K562 (cell line): ENCODE data around the gene POLG. TPM values are rescaled to one million over a fixed set of nuclear protein-coding genes. Genes with fewer than 3 reads are reported as not detected.

Experiments
- ATAC-seq: fragments of 200-7000 bp; cut with Tn5 transposase; 3 replicates; pipeline ENCODE4 v1.9.1; 2020; ENCODE audit warnings: moderate library complexity
- BruUV-seq: library from RNA; stranded (reverse); fragments of 400-500 nt; replicated peaks from 2 replicates; lab custom pipeline; 2021; lab: Mats Ljungman, UMichigan
- CTCF ChIA-PET: fragments of 300-600 bp; formaldehyde crosslinking; extraction: SDS; loops from one replicate; lab custom pipeline; 2021; ENCODE audit warnings: low intra/inter-chr PET ratio; lab: Yijun Ruan, JAX
- POLR2A ChIA-PET: fragments of 300-600, 350-650 bp; sonication (Branson Sonifier 250); formaldehyde crosslinking; extraction: SDS; loops from one replicate; lab custom pipeline; 2021; ENCODE audit warnings: antibody characterized with exemption, inconsistent platforms; lab: Yijun Ruan, JAX
- DNase-seq, 4 experiments: peaks; one replicate each; pipeline versions ENCODE4 v3.0.0 to v3.0.0-alpha.2; 2011 to 2018; ENCODE audit warnings: low spot score in 3 of 4, mixed read lengths in 3 of 4; ENCODE audit errors: extremely low read depth in 1 of 4
- FAIRE-seq: peaks from 2 replicates; lab custom pipeline; 2011; peaks lifted over from hg19 to GRCh38; lab: Jason Lieb, UNC
- H2AFZ ChIP-seq: 2 replicates; pipeline ENCODE4 v1.6.0; 2011; ENCODE audit warnings: low read depth, low read length, control low read depth, inconsistent platforms
- H3K27ac ChIP-seq: fragments of 200-600 bp; 3 replicates; pipeline ENCODE4 v1.8.0; 2011; ENCODE audit warnings: low read depth, mild to moderate bottlenecking, control low read depth, inconsistent platforms, low read length, moderate library complexity, mixed read lengths; ENCODE audit errors: extremely low read depth
- H3K27me3 ChIP-seq, 2 experiments: fragments of 300-600 bp in 1 of 2; 2 replicates in 1 of 2; 3 replicates in 1 of 2; pipeline versions ENCODE4 v1.6.0 to v1.8.0; 2011; ENCODE audit warnings: inconsistent platforms in 2 of 2, low read length in 2 of 2, mild to moderate bottlenecking in 1 of 2, mixed read lengths in 1 of 2, moderate library complexity in 1 of 2; ENCODE audit not compliant: control insufficient read depth in 2 of 2, insufficient read depth in 2 of 2
- H3K36me3 ChIP-seq: fragments of 300-600 bp; 3 replicates; pipeline ENCODE4 v1.8.0; 2011; ENCODE audit warnings: mild to moderate bottlenecking, low read length, inconsistent platforms; ENCODE audit not compliant: control insufficient read depth, insufficient read depth
- H3K4me1 ChIP-seq, 2 experiments: fragments of 200-600 bp in 1 of 2; replicated peaks in 1 of 2; 2 replicates in 1 of 2; 3 replicates in 1 of 2; pipeline versions ENCODE4 v1.5.1 to v1.8.0; 2011; ENCODE audit warnings: inconsistent platforms in 2 of 2, low read length in 2 of 2, mild to moderate bottlenecking in 1 of 2, mixed read lengths in 1 of 2, moderate library complexity in 1 of 2; ENCODE audit not compliant: control insufficient read depth in 2 of 2, insufficient read depth in 2 of 2
- H3K4me2 ChIP-seq: 2 replicates; pipeline ENCODE4 v1.6.1; 2011; ENCODE audit warnings: low read length, control low read depth, inconsistent platforms, mixed read lengths; ENCODE audit not compliant: insufficient read depth
- H3K4me3 ChIP-seq: fragments of 200-600 bp; sonication (generic), shearing (Covaris generic); 2 replicates; pipeline ENCODE4 v1.5.1; 2016; ENCODE audit warnings: control low read depth, inconsistent platforms
- H3K79me2 ChIP-seq: fragments of 200-600 bp; 3 replicates; pipeline ENCODE4 v1.8.0; 2011; ENCODE audit warnings: low read length, inconsistent platforms; ENCODE audit not compliant: control insufficient read depth, insufficient read depth
- H3K9ac ChIP-seq, 2 experiments: 2 replicates each; pipeline versions ENCODE4 v1.6.0 to v1.6.1; 2011; ENCODE audit warnings: low read depth in 2 of 2, low read length in 2 of 2, control low read depth in 1 of 2, inconsistent platforms in 1 of 2, mild to moderate bottlenecking in 1 of 2, mixed read lengths in 1 of 2; ENCODE audit not compliant: insufficient read depth in 1 of 2
- H3K9me1 ChIP-seq: one replicate; pipeline ENCODE4 v1.6.0; 2011; ENCODE audit warnings: inconsistent platforms, mild to moderate bottlenecking, low read length, moderate library complexity; ENCODE audit not compliant: control insufficient read depth, insufficient read depth
- H3K9me3 ChIP-seq: replicated peaks from 2 replicates; pipeline ENCODE4 v1.5.1; 2011; ENCODE audit warnings: low read depth, low read length, inconsistent platforms; ENCODE audit not compliant: control insufficient read depth, insufficient read depth
- H4K20me1 ChIP-seq: replicated peaks from 2 replicates; pipeline ENCODE4 v1.6.1; 2011; ENCODE audit warnings: low read length, inconsistent platforms, mixed read lengths; ENCODE audit not compliant: control insufficient read depth, insufficient read depth
- CAMTA2 ChIP-seq: fragments of 250-450 bp; sonication (Bioruptor Pico); conservative IDR thresholded peaks from 2 replicates; pipeline ENCODE4 v1.5.1; 2022
- FUS ChIP-seq: fragments of 200-400 bp; formaldehyde crosslinking; optimal IDR thresholded peaks from 2 replicates; pipeline ENCODE3; 2017; ENCODE audit warnings: low read depth, low read length
- NBN ChIP-seq: fragments of 450-650 bp; IDR thresholded peaks from 2 replicates; pipeline ENCODE4 v1.6.1; 2016; ENCODE audit warnings: low read depth, mild to moderate bottlenecking
- POLR3G ChIP-seq: IDR thresholded peaks from 2 replicates; pipeline ENCODE4 v1.6.1; 2011; ENCODE audit not compliant: insufficient read length, insufficient replicate concordance; ENCODE audit errors: extremely low read depth
- SMAD1 ChIP-seq: fragments of 150-350 bp; IDR thresholded peaks from 2 replicates; pipeline ENCODE4 v1.6.1; 2014; ENCODE audit warnings: low read length, low read depth; ENCODE audit not compliant: partially characterized antibody
- SMARCC2 ChIP-seq: fragments of 450-650 bp; IDR thresholded peaks from 2 replicates; pipeline ENCODE4 v1.6.1; 2017; ENCODE audit warnings: antibody characterized with exemption, moderate library complexity, mild to moderate bottlenecking, low read depth
- WGBS: fragments of 100-300 bp; shearing (Covaris generic); methylation state at CpG from one replicate; pipeline ENCODE4 v1.1.6; 2016; ENCODE audit warnings: low coverage, mixed read lengths; ENCODE audit not compliant: insufficient coverage; ENCODE audit errors: missing lambda C conversion rate; 5-methylcytosine and 5-hydroxymethylcytosine counted together
- in situ Hi-C: fragments of 300-500 bp; cut with MboI; formaldehyde crosslinking; loops from 4 replicates; pipeline ENCODE4 v1.15.0; 2018; ENCODE audit warnings: inconsistent platforms, mixed read lengths
- intact Hi-C: fragments of 100-400 bp; cut with micrococcal nuclease; formaldehyde crosslinking; loops from 2 replicates; pipeline ENCODE4 v1.14.2; 2022
- polyA plus RNA-seq, 8 experiments: library from polyadenylated mRNA; depleted of rRNA in 4 of 8; stranded (reverse) in 5 of 8; unstranded in 3 of 8; fragments of >200 nt; fragmentation: Nextera tagmentation in 2 of 8; fragmentation: Illumina TruSeq in 1 of 8; extraction: Ambion mirVana in 2 of 8; extraction: Trizol in 1 of 8; gene quantifications; 2 replicates each; pipeline versions ENCODE4 v1.2.1 to v1.2.3, GENCODE V29; 2011 to 2014; ENCODE audit warnings: inconsistent platforms in 1 of 8, missing spikeins in 1 of 8
- total RNA-seq, 7 experiments: library from RNA; depleted of rRNA in 6 of 7; stranded (reverse); fragments of >200 nt in 6 of 7; fragmentation: Illumina TruSeq in 2 of 7; extraction: Trizol in 2 of 7; gene quantifications; 2 replicates each; pipeline versions ENCODE4 v1.2.1 to v1.2.3, GENCODE V29; 2011 to 2021; ENCODE audit warnings: low replicate concordance in 1 of 7
- TF ChIP-seq, protein P1 (sequence below): sonication (generic); formaldehyde crosslinking; IDR thresholded peaks from 2 replicates; pipeline ENCODE4 v1.8.0; 2022; ENCODE audit warnings: missing genetic modification reagents, mild to moderate bottlenecking, borderline replicate concordance
- TF ChIP-seq, protein P2 (sequence below): fragments of 250-450 bp; sonication (Bioruptor Pico); IDR thresholded peaks from 2 replicates; pipeline ENCODE4 v1.5.0; 2020; ENCODE audit warnings: mild to moderate bottlenecking
- TF ChIP-seq, protein P3 (sequence below): sonication (generic); formaldehyde crosslinking; IDR thresholded peaks from 2 replicates; pipeline ENCODE4 v1.5.0; 2020; ENCODE audit warnings: missing genetic modification reagents
- TF ChIP-seq, protein P4 (sequence below): sonication (generic); formaldehyde crosslinking; IDR thresholded peaks from 2 replicates; pipeline ENCODE4 v1.8.0; 2022; ENCODE audit warnings: mild to moderate bottlenecking, missing genetic modification reagents
- TF ChIP-seq, protein P5 (sequence below): sonication (generic); IDR thresholded peaks from 2 replicates; pipeline ENCODE4 v1.6.1; 2016

Gene POLG
- total and polyA plus RNA-seq, 9 of the 15 experiments (the other 6 are each of a cell fraction or from before 2014, with no cell fraction given), result 15.2 to 83.8 (median 38.6) TPM

DNA sequence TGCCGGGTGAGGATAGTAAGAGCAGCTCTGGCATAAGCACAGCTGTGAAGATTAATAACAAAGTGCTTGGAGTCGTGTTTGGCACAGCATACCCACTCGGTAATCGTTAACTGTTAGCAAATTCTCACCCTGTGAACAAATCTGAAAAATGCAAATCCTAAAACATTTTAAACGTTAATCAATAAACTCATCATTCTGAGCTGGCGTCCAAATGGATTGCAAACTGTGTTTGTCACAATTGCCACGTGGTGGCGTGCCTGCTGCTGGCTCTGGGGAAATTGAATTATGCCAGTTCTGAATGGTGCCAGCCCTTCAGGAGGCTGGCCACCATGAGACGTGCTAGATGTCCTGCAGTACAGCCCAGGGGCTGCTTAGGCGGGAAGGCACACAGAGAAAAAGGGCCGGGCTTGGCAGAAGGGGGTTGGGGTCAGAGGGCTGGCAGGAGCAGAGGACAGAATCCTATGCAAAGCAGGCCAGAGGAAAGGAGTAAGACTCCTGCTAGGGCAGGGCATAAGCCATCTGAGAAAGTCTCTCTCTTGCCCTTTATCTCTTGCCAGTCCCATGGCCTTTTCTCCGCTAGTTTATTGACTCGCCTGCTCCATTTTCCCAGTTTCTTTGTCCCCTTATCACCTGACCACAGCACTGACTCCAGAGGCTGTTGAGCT, 22.1 kb upstream of the POLG start (continued):
- TF ChIP-seq, protein P1, sequence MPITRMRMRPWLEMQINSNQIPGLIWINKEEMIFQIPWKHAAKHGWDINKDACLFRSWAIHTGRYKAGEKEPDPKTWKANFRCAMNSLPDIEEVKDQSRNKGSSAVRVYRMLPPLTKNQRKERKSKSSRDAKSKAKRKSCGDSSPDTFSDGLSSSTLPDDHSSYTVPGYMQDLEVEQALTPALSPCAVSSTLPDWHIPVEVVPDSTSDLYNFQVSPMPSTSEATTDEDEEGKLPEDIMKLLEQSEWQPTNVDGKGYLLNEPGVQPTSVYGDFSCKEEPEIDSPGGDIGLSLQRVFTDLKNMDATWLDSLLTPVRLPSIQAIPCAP (CRISPR knock-in tag), result no peak
- TF ChIP-seq, protein P2, sequence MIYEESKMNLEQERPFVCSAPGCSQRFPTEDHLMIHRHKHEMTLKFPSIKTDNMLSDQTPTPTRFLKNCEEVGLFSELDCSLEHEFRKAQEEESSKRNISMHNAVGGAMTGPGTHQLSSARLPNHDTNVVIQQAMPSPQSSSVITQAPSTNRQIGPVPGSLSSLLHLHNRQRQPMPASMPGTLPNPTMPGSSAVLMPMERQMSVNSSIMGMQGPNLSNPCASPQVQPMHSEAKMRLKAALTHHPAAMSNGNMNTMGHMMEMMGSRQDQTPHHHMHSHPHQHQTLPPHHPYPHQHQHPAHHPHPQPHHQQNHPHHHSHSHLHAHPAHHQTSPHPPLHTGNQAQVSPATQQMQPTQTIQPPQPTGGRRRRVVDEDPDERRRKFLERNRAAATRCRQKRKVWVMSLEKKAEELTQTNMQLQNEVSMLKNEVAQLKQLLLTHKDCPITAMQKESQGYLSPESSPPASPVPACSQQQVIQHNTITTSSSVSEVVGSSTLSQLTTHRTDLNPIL (CRISPR knock-in tag), result no peak
- TF ChIP-seq, all 486 proteins: peak for 3

DNA sequence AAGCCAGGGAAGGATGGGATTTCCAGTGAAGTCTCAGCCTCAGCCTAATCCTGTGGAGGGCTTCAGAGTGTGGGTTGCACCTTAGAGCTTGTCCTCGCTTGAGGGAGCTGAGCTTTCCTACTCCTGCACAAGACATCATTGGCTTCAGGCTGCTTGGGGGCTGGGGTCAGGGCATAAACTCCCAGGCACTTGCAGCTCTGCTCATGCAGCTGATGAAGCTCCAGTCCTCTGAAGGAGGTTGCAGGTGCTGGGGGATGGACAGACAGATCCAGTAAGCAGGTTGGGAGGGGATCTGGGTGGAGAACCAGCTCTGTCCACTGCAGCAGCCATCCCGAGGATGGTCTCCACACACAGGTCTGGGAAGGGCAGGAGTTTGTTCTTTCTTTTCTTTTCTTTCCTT, 19.4 kb upstream of the POLG start:
- WGBS, result 0% methylated on average over 2 of the region's 2 CpGs
- Histone ChIP-seq H3K27ac (no peak overlapping the region), H3K4me2 (no peak overlapping the region), H3K4me3 (no peak overlapping the region), H4K20me1 (peaks cover 11% of the 10 kb centered on the region), H2AFZ (no peak overlapping the region), H3K36me3 (no peaks in the 10 kb centered on the region), H3K9me1 (no peaks in the 10 kb centered on the region), H3K9me3 (no peaks in the 10 kb centered on the region), H3K4me1 (peaks cover 0 to 9% of the 10 kb centered on the region in 2 experiments; a peak in 2 of 5 replicates), H3K79me2 (no peaks in the 10 kb centered on the region), H3K9ac (no peak overlapping the region)
- no peak for FAIRE-seq
- intact Hi-C loops (loop anchor here (2.0 to 10.0 kb wide), 2 partner anchors 19 to 201 kb away; partner anchors contain the start of gene POLG), in situ Hi-C loops (no loop called here)
- no peak for DNase-seq
- TF ChIP-seq, protein P3, sequence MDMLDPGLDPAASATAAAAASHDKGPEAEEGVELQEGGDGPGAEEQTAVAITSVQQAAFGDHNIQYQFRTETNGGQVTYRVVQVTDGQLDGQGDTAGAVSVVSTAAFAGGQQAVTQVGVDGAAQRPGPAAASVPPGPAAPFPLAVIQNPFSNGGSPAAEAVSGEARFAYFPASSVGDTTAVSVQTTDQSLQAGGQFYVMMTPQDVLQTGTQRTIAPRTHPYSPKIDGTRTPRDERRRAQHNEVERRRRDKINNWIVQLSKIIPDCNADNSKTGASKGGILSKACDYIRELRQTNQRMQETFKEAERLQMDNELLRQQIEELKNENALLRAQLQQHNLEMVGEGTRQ, result no peak
- TF ChIP-seq CAMTA2 (CRISPR knock-in tag) (no peak), FUS (no peak), SMAD1 (no peak), POLR3G (no peak), SMARCC2 (no peak), NBN (no peak)
- TF ChIP-seq, protein P4, sequence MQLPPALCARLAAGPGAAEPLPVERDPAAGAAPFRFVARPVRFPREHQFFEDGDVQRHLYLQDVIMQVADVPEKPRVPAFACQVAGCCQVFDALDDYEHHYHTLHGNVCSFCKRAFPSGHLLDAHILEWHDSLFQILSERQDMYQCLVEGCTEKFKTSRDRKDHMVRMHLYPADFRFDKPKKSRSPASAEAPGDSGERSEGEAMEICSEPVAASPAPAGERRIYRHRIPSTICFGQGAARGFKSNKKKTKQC, result no peak
- TF ChIP-seq, protein P5, sequence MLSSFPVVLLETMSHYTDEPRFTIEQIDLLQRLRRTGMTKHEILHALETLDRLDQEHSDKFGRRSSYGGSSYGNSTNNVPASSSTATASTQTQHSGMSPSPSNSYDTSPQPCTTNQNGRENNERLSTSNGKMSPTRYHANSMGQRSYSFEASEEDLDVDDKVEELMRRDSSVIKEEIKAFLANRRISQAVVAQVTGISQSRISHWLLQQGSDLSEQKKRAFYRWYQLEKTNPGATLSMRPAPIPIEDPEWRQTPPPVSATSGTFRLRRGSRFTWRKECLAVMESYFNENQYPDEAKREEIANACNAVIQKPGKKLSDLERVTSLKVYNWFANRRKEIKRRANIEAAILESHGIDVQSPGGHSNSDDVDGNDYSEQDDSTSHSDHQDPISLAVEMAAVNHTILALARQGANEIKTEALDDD, result no peak
- TF ChIP-seq, all 486 proteins: peak for 0
- CTCF ChIA-PET, result no interaction called here
- no TSS peak for BruUV-seq
- POLR2A ChIA-PET, result interaction anchor here (0.6 to 1.4 kb wide), 2 partner anchors 35 to 36 kb away, joined by 3 read pairs; no protein-coding TSS in a partner anchor
- H3K27me3 ChIP-seq, result peaks cover 38 to 83% of the 10 kb centered on the region in 2 experiments
- no peak for ATAC-seq
